H1 (cell line): ENCODE measurements around the gene FOXM1. TPM values are rescaled to one million over a fixed set of nuclear protein-coding genes. Genes with fewer than 3 reads are reported as not detected.

Source experiments
- CTCF ChIA-PET: fragments of 300-600 bp; sonication (Branson Sonifier 250); formaldehyde crosslinking; loops from one replicate; lab custom pipeline; 2021; ENCODE audit not compliant: partially characterized antibody; lab: Charles Lee
- POLR2A ChIA-PET: fragments of 300-600 bp; sonication (Branson Sonifier 250); formaldehyde crosslinking; loops from one replicate; lab custom pipeline; 2021; ENCODE audit warnings: inconsistent platforms; ENCODE audit not compliant: partially characterized antibody; lab: Charles Lee
- DNase-seq, 2 experiments: peaks; one replicate each; pipeline versions ENCODE4 v3.0.0 to v3.0.0-alpha.2; 2010 to 2022; ENCODE audit warnings: low spot score in 2 of 2, low read depth in 1 of 2, mixed read lengths in 1 of 2
- FAIRE-seq: peaks from 2 replicates; lab custom pipeline; 2011; peaks lifted over from hg19 to GRCh38; lab: Jason Lieb, UNC
- H2AFZ ChIP-seq: 2 replicates; pipeline ENCODE4 v1.8.1; 2012; ENCODE audit warnings: low read length, inconsistent platforms
- H2AK5ac ChIP-seq: 2 replicates; pipeline ENCODE4 v1.6.1; 2013; ENCODE audit warnings: low read depth, low read length
- H2BK120ac ChIP-seq: replicated peaks from 2 replicates; pipeline ENCODE3; 2013; ENCODE audit warnings: low read depth, low read length, inconsistent platforms
- H2BK12ac ChIP-seq: 2 replicates; pipeline ENCODE4 v1.6.1; 2013; ENCODE audit warnings: low read depth, low read length
- H2BK15ac ChIP-seq: 2 replicates; pipeline ENCODE4 v1.6.1; 2013; ENCODE audit warnings: low read length
- H2BK20ac ChIP-seq: 2 replicates; pipeline ENCODE4 v1.6.1; 2013; ENCODE audit warnings: low read length
- H2BK5ac ChIP-seq: 2 replicates; pipeline ENCODE4 v1.6.1; 2013; ENCODE audit warnings: low read depth, low read length
- H3K14ac ChIP-seq: 2 replicates; pipeline ENCODE4 v1.6.1; 2013; ENCODE audit warnings: inconsistent platforms; ENCODE audit not compliant: insufficient read length
- H3K18ac ChIP-seq: 2 replicates; pipeline ENCODE4 v1.6.1; 2013; ENCODE audit warnings: low read length; ENCODE audit errors: extremely low read depth
- H3K23ac ChIP-seq: 2 replicates; pipeline ENCODE4 v1.6.1; 2013; ENCODE audit warnings: inconsistent platforms; ENCODE audit not compliant: insufficient read length
- H3K23me2 ChIP-seq: 2 replicates; pipeline ENCODE4 v1.6.1; 2013; ENCODE audit warnings: low read depth, low read length
- H3K27ac ChIP-seq: 2 replicates; pipeline ENCODE4 v1.6.1; 2011; ENCODE audit warnings: low read depth, low read length, inconsistent platforms
- H3K27me3 ChIP-seq, 4 experiments: replicated peaks in 1 of 4; 1 replicate in 1 of 4; 2 replicates in 3 of 4; pipeline versions ENCODE4 v1.6.1 to v1.8.1; 2011 to 2013; ENCODE audit warnings: low read length in 3 of 4, mild to moderate bottlenecking in 3 of 4, inconsistent platforms in 2 of 4, mixed read lengths in 2 of 4, moderate library complexity in 1 of 4; ENCODE audit not compliant: control insufficient read depth in 3 of 4, insufficient read depth in 3 of 4; ENCODE audit errors: extremely low read depth in 1 of 4
- H3K36me3 ChIP-seq, 4 experiments: 2 replicates each; pipeline versions ENCODE4 v1.6.1 to v1.8.1; 2011 to 2013; ENCODE audit warnings: mild to moderate bottlenecking in 4 of 4, low read length in 3 of 4, moderate library complexity in 2 of 4, control low read depth in 1 of 4, inconsistent platforms in 1 of 4; ENCODE audit not compliant: insufficient read depth in 4 of 4, control insufficient read depth in 2 of 4
- H3K4ac ChIP-seq: replicated peaks from 2 replicates; pipeline ENCODE3; 2013; ENCODE audit warnings: low read length, low read depth, mixed read lengths, inconsistent platforms; ENCODE audit not compliant: insufficient read length
- H3K4me1 ChIP-seq, 4 experiments: replicated peaks in 1 of 4; 1 replicate in 1 of 4; 2 replicates in 3 of 4; pipeline versions ENCODE4 v1.6.1 to v1.8.1; 2011 to 2013; ENCODE audit warnings: low read length in 3 of 4, inconsistent platforms in 2 of 4, mixed read lengths in 1 of 4; ENCODE audit not compliant: insufficient read depth in 4 of 4, control insufficient read depth in 3 of 4
- H3K4me2 ChIP-seq, 2 experiments: 2 replicates each; pipeline versions ENCODE4 v1.6.1 to v1.8.1; 2011 to 2013; ENCODE audit warnings: low read depth in 2 of 2, low read length in 2 of 2, control low read depth in 1 of 2, inconsistent platforms in 1 of 2, mild to moderate bottlenecking in 1 of 2; ENCODE audit not compliant: insufficient read depth in 1 of 2
- H3K4me3 ChIP-seq, 4 experiments: fragments of 200-600, 300-600 bp in 1 of 4; sonication (generic), shearing (Covaris generic), sonication (Bioruptor Twin) in 1 of 4; 2 replicates each; pipeline versions ENCODE4 v1.5.1 to v1.8.1; 2011 to 2016; ENCODE audit warnings: low read length in 4 of 4, low read depth in 3 of 4, control low read depth in 2 of 4, inconsistent platforms in 2 of 4, mild to moderate bottlenecking in 2 of 4, mixed read lengths in 1 of 4, moderate library complexity in 1 of 4; ENCODE audit not compliant: insufficient read depth in 2 of 4; ENCODE audit errors: extremely low read depth in 1 of 4
- H3K56ac ChIP-seq: replicated peaks from 2 replicates; pipeline ENCODE3; 2013; ENCODE audit warnings: low read depth, mild to moderate bottlenecking, mixed read lengths, low read length, inconsistent platforms; ENCODE audit not compliant: insufficient read length
- H3K79me1 ChIP-seq: 2 replicates; pipeline ENCODE4 v1.6.1; 2013; ENCODE audit warnings: low read depth, low read length, control low read depth
- H3K79me2 ChIP-seq, 2 experiments: 2 replicates each; pipeline versions ENCODE4 v1.6.1 to v1.8.1; 2012 to 2013; ENCODE audit warnings: low read length in 2 of 2, mild to moderate bottlenecking in 2 of 2, inconsistent platforms in 1 of 2; ENCODE audit not compliant: insufficient read depth in 2 of 2, control insufficient read depth in 1 of 2
- H3K9ac ChIP-seq, 4 experiments: replicated peaks in 1 of 4; 1 replicate in 1 of 4; 2 replicates in 3 of 4; pipeline versions ENCODE4 v1.6.1 to v1.8.1; 2011 to 2013; ENCODE audit warnings: low read depth in 3 of 4, low read length in 3 of 4, control low read depth in 2 of 4, mild to moderate bottlenecking in 2 of 4, moderate library complexity in 2 of 4, inconsistent platforms in 1 of 4; ENCODE audit errors: extremely low read depth in 1 of 4
- H3K9me3 ChIP-seq, 2 experiments: 2 replicates each; pipeline versions ENCODE4 v1.6.1 to v1.8.1; 2012 to 2013; ENCODE audit warnings: mild to moderate bottlenecking in 2 of 2, moderate library complexity in 2 of 2, control low read depth in 1 of 2, inconsistent platforms in 1 of 2, low read depth in 1 of 2, low read length in 1 of 2, mixed read lengths in 1 of 2; ENCODE audit not compliant: insufficient read depth in 2 of 2
- H4K20me1 ChIP-seq, 2 experiments: replicated peaks in 1 of 2; 2 replicates each; pipeline versions ENCODE3 to v1.8.1; 2011 to 2013; ENCODE audit warnings: inconsistent platforms in 2 of 2, low read length in 2 of 2, mild to moderate bottlenecking in 1 of 2; ENCODE audit not compliant: insufficient read depth in 2 of 2, control insufficient read depth in 1 of 2
- H4K5ac ChIP-seq: 2 replicates; pipeline ENCODE4 v1.6.1; 2013; ENCODE audit warnings: low read length, low read depth, mixed read lengths, inconsistent platforms; ENCODE audit not compliant: insufficient read length
- H4K8ac ChIP-seq: 2 replicates; pipeline ENCODE4 v1.8.0; 2013; ENCODE audit warnings: mild to moderate bottlenecking, moderate library complexity, low read length, inconsistent platforms; ENCODE audit not compliant: insufficient read depth; ENCODE audit errors: extremely low read depth
- H4K91ac ChIP-seq: replicated peaks from 2 replicates; pipeline ENCODE3; 2013; ENCODE audit warnings: low read length, mixed read lengths, inconsistent platforms; ENCODE audit not compliant: insufficient read length
- CHD2 ChIP-seq: IDR thresholded peaks from 2 replicates; pipeline ENCODE4 v1.6.1; 2012; ENCODE audit warnings: low read length, improper control_type of control experiment
- WGBS, 2 experiments: shearing (Covaris generic) in 1 of 2; methylation state at CpG; one replicate each; pipeline versions ENCODE4 v1.1.6 to v1.1.7; 2013 to 2015; ENCODE audit warnings: low lambda C conversion rate in 2 of 2, mixed read lengths in 2 of 2, inconsistent platforms in 1 of 2, low coverage in 1 of 2, missing lambda C conversion rate in 1 of 2; ENCODE audit not compliant: insufficient replicate concordance in 2 of 2, insufficient coverage in 1 of 2, insufficient read length in 1 of 2; ENCODE audit errors: extremely low coverage in 1 of 2, missing lambda C conversion rate in 1 of 2; 5-methylcytosine and 5-hydroxymethylcytosine counted together
- polyA plus RNA-seq, 7 experiments: library from polyadenylated mRNA; depleted of rRNA in 3 of 7; stranded (reverse) in 5 of 7; unstranded in 2 of 7; fragments of >200 nt in 5 of 7; fragments of 200-250 nt in 2 of 7; gene quantifications; 1 replicate in 5 of 7; 2 replicates in 1 of 7; 4 replicates in 1 of 7; pipeline versions ENCODE4 v1.2.1 to v1.2.3, GENCODE V29; 2011 to 2013; ENCODE audit warnings: missing spikeins in 2 of 7, mixed read lengths in 2 of 7
- total RNA-seq: library from RNA; stranded (reverse); fragmentation: NEBNext Ultra II Directional; extraction: Animal tissue kit (Norgen Biotek cat#: 25700); gene quantifications from 2 replicates; pipeline ENCODE4 v1.2.1, GENCODE V29; 2021

FOXM1 gene
- total and polyA plus RNA-seq, 2 of the 8 experiments (the other 6 are each of a cell fraction or from before 2014, with no cell fraction given): 58.1 to 121 TPM

GRCh38 chr12:2826721-2827515 is 50.1 kb downstream of the FOXM1 start:
- POLR2A ChIA-PET: interaction anchor here (0.6 to 8.7 kb wide), 6 partner anchors 7 to 32 kb away, joined by 3 to 58 read pairs (median 4); partner anchors contain the start of genes FKBP4, ITFG2 and NRIP2

More at GRCh38 chr12:2826721-2827515, 50.1 kb downstream of the FOXM1 start:
- H3K23me2 ChIP-seq: no peaks in the 10 kb centered on the region
- no peak overlapping the region for H4K5ac ChIP-seq
- H3K27ac ChIP-seq: no peak overlapping the region
- H3K4ac ChIP-seq: no peak overlapping the region
- FAIRE-seq: no peak
- H4K20me1 ChIP-seq: peaks cover 0 to 2% of the 10 kb centered on the region in 2 experiments
- H3K4me1 ChIP-seq: peaks cover 3 to 15% (median 8%) of the 10 kb centered on the region in 4 experiments; a peak in 6 of 7 replicates
- no peak overlapping the region; the same call in 1 of the 2 replicates for H3K18ac ChIP-seq
- H2BK15ac ChIP-seq: no peak overlapping the region
- H4K8ac ChIP-seq: no peak overlapping the region; the same call in 1 of the 2 replicates
- H3K23ac ChIP-seq: no peak overlapping the region
- no peak for DNase-seq
- peaks cover 12 to 33% (median 22%) of the 10 kb centered on the region in 4 experiments; a peak in 6 of 8 replicates for H3K36me3 ChIP-seq
- CTCF ChIA-PET: interaction anchor here (0.6 to 1.4 kb wide), 7 partner anchors 7 to 208 kb away, joined by 3 to 7 read pairs (median 4); no protein-coding TSS in a partner anchor
- H3K56ac ChIP-seq: no peak overlapping the region
- H2BK12ac ChIP-seq: no peak overlapping the region
- H3K4me3 ChIP-seq: no peak overlapping the region
- no peak overlapping the region for H3K9ac ChIP-seq
- no peak overlapping the region for H4K91ac ChIP-seq
- H3K79me2 ChIP-seq: no peaks in the 10 kb centered on the region
- 83% methylated on average over 13 of the region's 14 CpGs; no CpG with 5 or more reads in 1 of the 2 experiments for WGBS, 2 experiments
- no peak overlapping the region for H2AFZ ChIP-seq
- no peaks in the 10 kb centered on the region for H3K9me3 ChIP-seq
- no peak overlapping the region for H2BK5ac ChIP-seq
- H2AK5ac ChIP-seq: no peak overlapping the region
- no peak overlapping the region for H3K4me2 ChIP-seq
- H3K79me1 ChIP-seq: no peaks in the 10 kb centered on the region
- TF ChIP-seq CHD2: no peak
- no peak overlapping the region for H3K14ac ChIP-seq
- H3K27me3 ChIP-seq: no peaks in the 10 kb centered on the region
- H2BK120ac ChIP-seq: no peak overlapping the region
- peak overlapping the region; percentile 48; the same call in 1 of the 2 replicates for H2BK20ac ChIP-seq
